Measurements from ENCODE around the gene IGBP1.
"Not testable (repeated sequence)": the region's sequence is repeated elsewhere in the genome, so short reads cannot be mapped to it uniquely, and the experiment has no call there.

IGBP1 gene

DNA sequence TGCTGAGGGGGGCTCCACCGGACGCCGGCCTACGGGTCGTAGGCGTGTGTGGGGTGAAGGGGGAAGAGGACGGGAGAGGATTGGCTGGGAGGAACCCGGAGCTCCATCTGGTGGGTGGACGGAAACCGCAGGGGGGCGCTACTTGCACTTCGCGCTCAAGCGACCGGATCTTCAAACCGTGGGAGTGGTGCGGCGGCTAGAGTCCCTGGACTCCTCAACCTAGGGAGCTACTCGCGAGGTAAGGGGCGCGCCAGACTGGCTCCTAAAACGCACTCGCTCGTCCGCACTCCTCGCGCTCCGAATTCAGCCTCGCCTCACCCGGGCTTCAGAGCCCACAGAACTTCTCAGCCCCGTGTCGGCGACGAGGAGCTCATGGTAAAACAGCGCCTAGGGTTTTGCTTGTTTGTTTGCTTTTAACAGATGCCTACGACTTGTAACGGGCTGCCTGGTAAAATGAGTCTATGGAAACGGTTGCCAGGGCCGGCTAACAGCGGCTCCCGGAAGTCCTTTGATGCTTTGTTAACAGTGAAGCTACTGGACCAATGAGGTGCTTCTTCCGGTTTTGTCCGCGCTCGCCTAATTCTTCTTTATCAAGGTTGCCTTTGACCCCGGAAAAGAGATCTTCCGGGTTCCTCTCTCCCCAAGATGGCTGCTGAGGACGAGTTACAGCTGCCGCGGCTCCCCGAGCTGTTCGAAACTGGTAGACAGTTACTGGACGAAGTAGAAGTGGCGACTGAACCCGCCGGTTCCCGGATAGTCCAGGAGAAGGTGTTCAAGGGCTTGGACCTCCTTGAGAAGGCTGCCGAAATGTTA is at the start of gene IGBP1:
TSS of gene IGBP1 (plus strand) at position 145 of the 813 bp plus-strand sequence. CDS start at position 646, 501 bp downstream.
- peak; percentile 2 to 86 (median 66) for DNase-seq

DNA sequence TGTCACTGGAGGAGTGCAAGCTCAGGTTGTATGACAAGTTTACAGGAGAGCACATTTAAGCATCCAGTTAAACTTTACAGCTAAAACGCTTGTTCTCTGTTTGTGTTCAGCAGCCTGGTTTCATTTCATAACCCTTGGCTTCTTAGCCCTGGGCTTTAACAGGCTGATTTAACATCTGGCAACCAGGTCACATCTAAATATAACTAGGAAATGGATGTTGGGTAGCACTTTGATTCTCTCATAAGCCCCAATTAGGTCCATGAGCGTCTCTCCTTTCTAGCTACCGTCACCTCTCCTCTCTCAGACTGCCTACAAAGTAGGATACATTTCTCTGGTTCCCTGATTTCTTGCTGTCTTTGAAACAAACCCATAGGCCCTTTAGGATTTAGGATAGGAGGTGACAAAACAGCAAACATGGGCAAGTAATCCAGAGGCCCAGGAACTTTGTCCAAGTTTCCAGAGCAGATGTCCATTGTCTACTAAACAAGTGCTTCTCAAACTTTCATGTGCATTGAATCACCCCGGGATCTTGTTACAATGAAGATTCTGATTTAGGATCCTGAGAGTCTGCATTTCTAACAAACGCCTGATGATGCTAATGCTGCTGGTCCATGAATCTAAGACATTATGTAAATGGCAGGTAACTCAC is 48.5 kb upstream of the IGBP1 start:
- no peak for DNase-seq

- no peak for DNase-seq
Measured at GRCh38 chrX:70087857-70088630, 45.2 kb upstream of the IGBP1 start.

DNA sequence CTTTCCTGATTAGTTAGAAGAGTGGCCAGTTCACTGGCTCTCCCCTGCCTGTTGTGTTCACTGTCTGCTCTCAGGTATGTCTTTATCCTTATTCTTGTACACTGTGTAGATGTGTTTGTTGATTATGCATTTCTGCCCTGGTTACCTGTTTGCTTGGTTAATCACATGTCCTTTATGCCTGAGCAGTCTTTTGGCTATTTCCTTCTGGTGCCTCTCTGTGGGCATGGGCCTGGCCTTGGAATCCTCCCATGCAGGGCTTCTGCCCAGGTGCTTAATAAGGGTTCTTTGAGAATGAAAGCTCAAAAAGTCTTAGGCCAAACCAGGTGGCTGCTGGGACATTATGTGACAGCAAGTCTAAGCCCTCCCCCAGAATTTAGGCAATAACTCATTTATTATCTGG is 44.5 kb upstream of the IGBP1 start:
- no peak for DNase-seq

- DNase-seq, result no peak
Measured at GRCh38 chrX:70089604-70090297, 43.5 kb upstream of the IGBP1 start.

DNA sequence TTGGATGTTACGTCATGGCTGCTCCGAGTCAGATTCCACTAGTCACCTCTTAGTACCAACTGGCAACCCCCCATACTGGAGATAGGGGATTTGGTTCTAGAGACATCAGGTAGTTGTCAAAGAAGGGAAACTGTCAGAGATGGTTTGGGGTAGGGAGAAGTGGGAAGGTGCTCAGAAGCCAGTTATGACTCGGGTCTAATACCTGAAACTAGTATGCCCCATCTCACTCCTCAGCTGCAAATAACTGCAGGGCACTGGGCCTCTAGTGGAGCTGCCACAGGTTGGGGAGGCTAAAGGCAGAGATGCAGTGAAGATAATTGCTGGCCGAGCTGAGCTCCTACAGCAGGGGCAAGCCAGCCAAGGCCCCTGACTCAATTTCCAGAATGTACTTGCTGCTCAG is 41.0 kb upstream of the IGBP1 start:
- no peak for DNase-seq

GRCh38 chrX:70096052-70096451 is 37.2 kb upstream of the IGBP1 start:
- DNase-seq, result no peak

- DNase-seq, result no peak
Measured at GRCh38 chrX:70105229-70105628, 28.0 kb upstream of the IGBP1 start.

DNA sequence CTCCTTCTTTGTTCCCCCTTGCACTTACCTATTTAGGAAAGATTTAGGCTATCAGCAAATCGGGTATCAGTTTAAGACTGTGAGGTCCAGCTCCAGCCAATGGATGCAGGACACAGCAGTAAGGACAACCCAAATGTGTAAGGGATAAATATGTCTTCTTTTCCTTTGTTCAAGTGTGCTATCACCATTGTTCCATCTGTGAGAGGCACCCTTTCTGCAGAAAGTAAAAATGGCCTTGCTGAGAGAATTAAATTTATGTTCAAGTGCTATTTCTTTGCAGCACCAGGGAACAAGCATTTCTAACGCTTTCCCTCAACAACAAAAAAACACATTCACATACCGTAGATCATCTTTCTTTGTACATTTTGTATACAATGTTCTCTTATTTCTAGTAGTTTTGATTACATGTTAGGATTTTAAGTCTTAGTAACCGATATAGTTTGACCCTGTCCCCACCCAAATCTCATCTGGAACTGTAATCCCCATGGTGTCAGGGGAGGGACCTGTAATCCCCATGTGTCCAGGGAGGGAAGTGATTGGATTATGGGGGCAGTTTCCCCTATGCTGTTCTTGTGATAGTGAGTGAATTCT is 21.7 kb upstream of the IGBP1 start:
- not testable (repeated sequence) for DNase-seq

DNA sequence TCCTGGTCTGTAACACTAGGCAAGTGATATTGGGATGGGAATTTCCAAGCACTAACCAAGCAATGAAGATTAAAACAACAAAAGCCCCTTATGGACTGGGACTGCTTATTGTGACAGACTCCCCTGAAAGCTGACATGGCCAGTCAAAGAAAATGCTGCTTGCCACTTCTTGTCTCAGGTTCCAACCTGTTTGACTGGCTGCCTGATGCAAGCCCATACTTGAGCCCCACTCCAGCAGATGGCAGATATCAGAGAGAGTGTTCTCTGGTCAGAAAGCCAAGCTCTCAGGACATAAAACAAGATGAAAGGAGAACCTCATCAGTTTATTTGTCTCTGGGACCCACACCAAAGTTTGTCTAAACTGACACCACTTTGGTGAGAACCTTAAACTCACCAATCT is 15.5 kb upstream of the IGBP1 start:
- DNase-seq, result no peak

DNA sequence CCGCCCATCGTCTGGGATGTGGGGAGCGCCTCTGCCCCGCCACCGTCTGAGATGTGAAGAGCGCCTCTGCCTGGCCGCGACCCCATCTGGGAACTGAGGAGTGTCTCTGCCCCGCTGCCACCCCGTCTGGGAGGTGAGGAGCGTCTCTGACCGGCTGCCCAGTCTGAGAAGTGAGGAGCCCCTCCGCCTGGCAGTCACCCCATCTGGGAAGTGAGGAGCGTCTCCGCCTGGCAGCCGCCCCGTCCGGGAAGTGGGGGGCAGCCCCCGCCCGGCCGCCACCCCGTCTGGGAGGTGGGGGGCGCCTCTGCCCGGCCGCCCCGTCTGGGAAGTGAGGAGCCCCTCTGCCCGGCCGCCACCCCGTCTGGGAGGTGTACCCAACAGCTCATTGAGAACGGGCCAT is 10.2 kb upstream of the IGBP1 start:
- not testable (repeated sequence) for DNase-seq

DNA sequence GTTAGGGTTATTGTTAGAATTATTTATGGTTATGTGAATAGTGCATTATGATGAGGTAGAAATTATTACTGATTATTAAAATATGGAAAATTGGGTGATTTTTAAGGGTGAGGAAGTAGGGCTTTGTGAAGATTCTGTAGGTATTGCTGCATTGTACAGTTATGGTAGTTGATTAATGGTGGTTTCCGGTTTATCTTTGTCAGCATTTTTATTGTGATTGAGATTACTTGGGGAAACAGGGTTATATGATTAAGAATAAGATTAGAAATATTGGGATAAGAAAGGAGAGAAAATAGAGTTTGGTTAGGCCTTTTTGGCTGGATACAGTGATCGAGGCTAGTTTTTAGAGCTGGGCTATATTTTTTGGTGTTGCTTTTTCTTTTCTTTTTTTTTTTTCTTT is 8.6 kb upstream of the IGBP1 start:
- no peak for DNase-seq

GRCh38 chrX:70128071-70128470 is 5.2 kb upstream of the IGBP1 start:
- DNase-seq, result no peak

DNA sequence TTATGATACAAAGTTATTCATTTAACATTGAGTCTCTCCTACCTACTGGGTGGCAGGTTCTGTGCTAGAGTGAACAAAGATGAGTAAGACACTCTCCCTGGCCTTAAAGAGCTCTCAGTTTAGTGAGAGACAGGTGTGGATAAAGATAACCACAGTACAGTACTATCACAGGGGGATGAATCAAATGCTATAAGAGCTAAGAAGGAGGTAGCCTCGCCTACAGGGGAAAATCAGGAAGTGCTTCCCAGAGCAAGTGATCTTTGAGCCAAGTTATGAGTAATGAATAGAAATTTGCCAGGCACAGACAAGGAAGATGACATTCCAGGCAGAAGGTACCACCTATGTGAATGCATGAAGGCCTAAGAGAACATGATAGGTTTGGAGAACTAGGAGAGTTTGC is 3.4 kb upstream of the IGBP1 start:
- DNase-seq, result no peak

DNA sequence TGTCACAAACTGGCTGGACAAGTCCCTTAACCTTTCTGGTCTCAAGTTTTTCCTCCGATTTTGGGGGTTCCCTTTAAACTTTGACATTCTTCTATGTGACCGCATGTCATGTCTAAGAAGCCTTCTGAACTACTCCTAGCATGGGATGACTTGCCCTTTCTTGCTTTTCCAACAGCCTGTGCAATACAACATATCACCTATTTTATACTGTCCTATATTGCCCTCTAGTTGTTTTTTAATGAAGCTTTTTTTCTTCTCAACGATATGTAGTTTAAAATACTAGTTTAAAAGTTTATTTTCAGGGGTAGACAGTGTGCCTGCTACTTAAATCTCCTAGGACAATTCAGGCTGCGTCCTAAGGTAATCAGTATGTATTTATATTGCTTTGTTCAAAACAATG is 1.0 kb upstream of the IGBP1 start:
- DNase-seq, result no peak

- no peak for DNase-seq
Measured at GRCh38 chrX:70132877-70133302, 357 bp upstream of the IGBP1 start.

DNA sequence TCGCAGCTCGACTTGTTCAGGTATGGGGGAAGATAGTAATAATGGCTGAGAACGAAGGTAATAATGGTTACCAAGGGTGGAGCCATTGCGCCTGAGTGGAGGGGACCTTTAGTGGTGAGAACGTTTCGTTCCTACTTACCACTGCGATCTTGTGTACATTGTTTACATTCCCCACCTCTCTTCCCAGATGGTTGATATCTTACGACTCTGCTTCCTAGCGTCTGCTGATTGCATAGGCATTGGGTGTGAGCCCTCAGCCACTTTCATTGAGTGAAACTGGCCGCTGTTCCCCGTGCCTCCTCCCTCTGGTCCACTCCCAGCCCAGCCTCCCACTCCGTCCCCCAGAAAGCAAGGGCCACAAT is 850 bp downstream of the IGBP1 start:
- DNase-seq, result no peak

GRCh38 chrX:70138622-70139021 is 5.4 kb downstream of the IGBP1 start:
- no peak for DNase-seq

DNA sequence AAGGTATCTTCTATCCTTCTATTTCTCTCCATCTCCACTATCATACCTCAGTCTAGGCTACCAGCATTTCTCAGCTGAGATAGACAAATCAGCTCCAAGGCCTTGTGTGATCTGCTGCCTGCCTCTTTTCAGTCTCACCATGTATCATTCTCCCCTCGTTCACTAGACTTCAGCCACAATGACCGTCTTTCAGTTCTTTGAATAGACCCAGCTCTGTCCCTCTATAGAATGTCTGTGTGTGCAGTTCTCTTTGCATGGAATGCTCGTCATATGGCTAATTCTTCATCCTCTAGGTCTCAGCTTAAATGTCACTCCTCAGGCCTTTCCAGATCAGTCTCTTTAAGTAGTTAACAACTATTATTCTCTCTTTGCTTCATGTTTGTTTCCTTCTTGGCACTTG is 6.5 kb downstream of the IGBP1 start:
- peak in 4 of 58 donors; percentile 0 to 13 (median 2) for DNase-seq

- no peak for DNase-seq
Measured at GRCh38 chrX:70141373-70141772, 8.1 kb downstream of the IGBP1 start.

Data from anterior cingulate cortex (tissue), 58 donors.